Prostate gland (tissue), 2 donors: Measurements from ENCODE around the gene NEDD4. TPM values are rescaled to one million over a fixed set of nuclear protein-coding genes. Genes with fewer than 3 reads are reported as not detected.
"Not testable (repeated sequence)": the region's sequence is repeated elsewhere in the genome, so short reads cannot be mapped to it uniquely, and the experiment has no call there.

Experiments
- DNase-seq: peaks from one replicate; pipeline ENCODE4 v3.0.0-alpha.2; 2019; ENCODE audit warnings: low spot score
- H3K27ac ChIP-seq, 2 donors: fragments of 200-600 bp; sonication (generic); 2 replicates each; pipeline ENCODE4 v1.5.1; 2017 to 2019
- H3K27me3 ChIP-seq: fragments of 200-600 bp; sonication (generic); replicated peaks from 2 replicates; pipeline ENCODE4 v1.5.1; 2019; ENCODE audit not compliant: insufficient read depth
- H3K36me3 ChIP-seq, 2 donors: fragments of 200-600 bp; sonication (generic); 1 replicate in 1 of 2; 2 replicates in 1 of 2; pipeline versions ENCODE4 v1.5.1 to v1.8.1; 2017 to 2019
- H3K4me1 ChIP-seq: fragments of 200-600 bp; sonication (generic); replicated peaks from 2 replicates; pipeline ENCODE4 v1.5.1; 2019
- H3K4me3 ChIP-seq, 2 donors: fragments of 200-600 bp; sonication (generic); 2 replicates each; pipeline ENCODE4 v1.5.1; 2017 to 2019
- H3K9me3 ChIP-seq: fragments of 200-600 bp; sonication (generic); 2 replicates; pipeline ENCODE4 v1.5.1; 2017
- CTCF ChIP-seq, 4 experiments: fragments of 200-600 bp in 2 of 4; fragments of 450-650 bp in 2 of 4; sonication (generic) in 2 of 4; IDR thresholded peaks; 1 replicate in 3 of 4; 2 replicates in 1 of 4; pipeline ENCODE4 v1.5.1; 2016 to 2019; ENCODE audit warnings: antibody characterized with exemption in 4 of 4, mild to moderate bottlenecking in 2 of 4, moderate library complexity in 2 of 4
- POLR2A ChIP-seq: fragments of 450-650 bp; IDR thresholded peaks from one replicate; pipeline ENCODE4 v1.6.1; 2016; ENCODE audit warnings: antibody characterized with exemption, mild to moderate bottlenecking
- POLR2AphosphoS5 ChIP-seq: sonication (generic); formaldehyde crosslinking; IDR thresholded peaks from one replicate; pipeline ENCODE4 v1.6.1; 2017; ENCODE audit warnings: antibody characterized with exemption
- WGBS: methylation state at CpG from one replicate; pipeline ENCODE4 v1.1.5; 2018; 5-methylcytosine and 5-hydroxymethylcytosine counted together
- intact Hi-C: fragments of 100-400 bp; cut with DNase I; formaldehyde crosslinking; loops from one replicate; pipeline ENCODE4 v1.14.2; 2022
- total RNA-seq, 2 donors: library from RNA; depleted of rRNA; stranded (reverse); fragments of >200 nt; gene quantifications; one replicate each; pipeline ENCODE4 v1.1.0, GENCODE V29; 2016

NEDD4 gene
- total RNA-seq, 2 donors from 2014 or later = 9.5 to 14.8 TPM

- DNase-seq, H3K36me3 ChIP-seq, H3K27me3 ChIP-seq, H3K9me3 ChIP-seq, H3K27ac ChIP-seq, H3K4me3 ChIP-seq, H3K4me1 ChIP-seq, intact Hi-C loops: not testable (repeated sequence)
- WGBS = 54% methylated on average over 1 of the region's 1 CpG
These were observed 10.9 kb upstream of the NEDD4 start for GRCh38 chr15:56004281-56004680.

DNA sequence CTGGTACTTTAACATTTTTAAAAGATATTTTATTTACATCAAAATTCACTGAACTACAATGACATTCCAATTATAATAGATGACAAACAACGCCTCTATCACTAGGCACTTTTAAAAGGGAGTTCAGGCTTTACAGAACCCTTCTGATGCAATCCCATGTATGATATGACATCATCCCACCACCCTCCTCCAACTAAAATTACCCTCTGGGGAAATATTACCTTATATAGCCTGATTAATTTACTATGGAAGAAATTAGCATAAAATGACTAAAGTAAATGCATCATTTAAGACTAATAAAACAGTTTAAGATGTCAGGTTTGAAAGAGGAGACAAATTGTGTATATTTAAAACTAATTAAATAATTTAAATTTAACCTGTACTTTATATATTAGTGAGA lies 10.4 kb upstream of the NEDD4 start:
- H3K4me1 ChIP-seq, H3K27ac ChIP-seq, H3K27me3 ChIP-seq, DNase-seq, H3K9me3 ChIP-seq, H3K4me3 ChIP-seq, intact Hi-C loops, H3K36me3 ChIP-seq: not testable (repeated sequence)
- WGBS = 90% methylated on average over 1 of the region's 1 CpG

GRCh38 chr15:56003277-56003676 lies 9.9 kb upstream of the NEDD4 start:
- intact Hi-C loops, H3K27ac ChIP-seq: not testable (repeated sequence)

GRCh38 chr15:56001471-56002078 lies 8.2 kb upstream of the NEDD4 start:
- Histone ChIP-seq H3K9me3 (no peaks in the 10 kb centered on the region), H3K4me3 (no peak overlapping the region), H3K27ac (no peak overlapping the region), H3K36me3 (no peaks in the 10 kb centered on the region), H3K27me3 (no peaks in the 10 kb centered on the region), H3K4me1 (no peaks in the 10 kb centered on the region)
- WGBS = 71% methylated on average over 3 of the region's 3 CpGs
- intact Hi-C loops = no loop called here
- TF ChIP-seq CTCF (IDR thresholded peaks at IDR 0.05) (no peak), POLR2A (no peak), POLR2AphosphoS5 (no peak)
- no peak for DNase-seq

More at GRCh38 chr15:56003277-56003676, 9.9 kb upstream of the NEDD4 start:
- H3K27me3 ChIP-seq, H3K4me1 ChIP-seq, DNase-seq, H3K4me3 ChIP-seq, H3K9me3 ChIP-seq, H3K36me3 ChIP-seq: not testable (repeated sequence)

- DNase-seq = no peak
- intact Hi-C loops = loop anchor here (10.0 kb wide), 1 partner anchor 95 kb away; no protein-coding TSS in a partner anchor
- no peaks in the 10 kb centered on the region for H3K27me3 ChIP-seq
- no peaks in the 10 kb centered on the region for H3K36me3 ChIP-seq
- no peak overlapping the region for H3K27ac ChIP-seq
- 76% methylated on average over 1 of the region's 1 CpG for WGBS
- H3K4me1 ChIP-seq = no peaks in the 10 kb centered on the region
- H3K4me3 ChIP-seq = no peak overlapping the region
- no peaks in the 10 kb centered on the region for H3K9me3 ChIP-seq
- TF ChIP-seq POLR2A = no peak
These were observed 6.2 kb upstream of the NEDD4 start for GRCh38 chr15:55999658-56000057.

- 48% methylated on average over 1 of the region's 1 CpG for WGBS
- no peak for TF ChIP-seq POLR2AphosphoS5
- TF ChIP-seq POLR2A = no peak
- no peak for TF ChIP-seq CTCF (IDR thresholded peaks at IDR 0.05)
- intact Hi-C loops = loop anchor here (10.0 kb wide), 1 partner anchor 96 kb away; no protein-coding TSS in a partner anchor
These were observed 5.1 kb upstream of the NEDD4 start for GRCh38 chr15:55998478-55998877.

DNA sequence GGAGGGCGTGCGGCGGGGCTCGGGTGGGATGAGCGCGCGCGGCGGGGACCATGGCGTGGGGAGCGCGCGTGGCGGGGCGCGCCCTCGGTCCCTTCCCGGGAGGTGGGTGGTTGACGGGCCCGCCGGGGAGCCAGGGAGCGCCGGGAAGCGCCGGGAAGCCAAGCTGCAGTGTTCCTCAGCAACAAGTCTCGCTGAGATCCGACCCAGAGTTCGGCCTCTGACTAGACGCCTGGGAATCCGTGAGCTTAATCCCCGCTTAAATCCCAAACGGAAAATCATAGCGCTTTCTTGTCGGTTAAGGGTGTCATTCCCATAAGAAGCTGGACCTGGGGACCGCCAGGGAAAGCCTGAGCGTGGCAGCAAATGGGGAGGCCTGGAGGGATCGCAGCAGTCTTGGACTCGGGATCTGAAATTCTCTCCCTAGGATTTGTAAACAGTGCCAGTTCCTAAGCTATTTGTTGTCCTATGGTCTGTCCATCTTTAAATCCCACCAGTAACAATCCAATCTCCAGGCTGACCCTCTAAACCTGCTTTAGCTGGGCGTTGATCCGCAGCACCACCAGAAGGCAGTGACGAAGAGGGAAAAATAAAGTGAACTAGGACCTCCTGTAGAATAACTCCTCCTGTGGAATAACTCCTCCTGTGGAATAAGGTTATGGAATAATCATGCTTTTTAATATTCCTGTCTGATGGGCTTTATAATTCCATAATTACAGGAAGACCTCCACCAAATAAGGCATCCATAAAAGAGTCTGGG lies 570 bp upstream of the NEDD4 start:
- intact Hi-C loops = loop anchor here (5.0 to 10.0 kb wide), 3 partner anchors 58 to 253 kb away; no protein-coding TSS in a partner anchor
- DNase-seq = no peak
- WGBS = 3% methylated on average over 19 of the region's 41 CpGs
- no peak for TF ChIP-seq CTCF (IDR thresholded peaks at IDR 0.05)
- no peak for TF ChIP-seq POLR2A
- no peak for TF ChIP-seq POLR2AphosphoS5
- Histone ChIP-seq H3K27me3 (no peaks in the 10 kb centered on the region), H3K4me3 (peak overlapping the region; percentile 75 to 93), H3K36me3 (no peaks in the 10 kb centered on the region), H3K27ac (peak overlapping the region; percentile 89 to 93), H3K9me3 (no peaks in the 10 kb centered on the region), H3K4me1 (no peaks in the 10 kb centered on the region)

More at GRCh38 chr15:55998478-55998877, 5.1 kb upstream of the NEDD4 start:
- Histone ChIP-seq H3K36me3 (no peaks in the 10 kb centered on the region), H3K4me3 (no peak overlapping the region), H3K27me3 (no peaks in the 10 kb centered on the region), H3K27ac (no peak overlapping the region), H3K9me3 (no peaks in the 10 kb centered on the region), H3K4me1 (no peaks in the 10 kb centered on the region)
- DNase-seq = no peak
